GM12878 (cell line): Measurements from ENCODE around the gene PDZRN3. TPM values are rescaled to one million over a fixed set of nuclear protein-coding genes. Genes with fewer than 3 reads are reported as not detected.

Experiments
- ATAC-seq: fragments of 200-7000 bp; cut with Tn5 transposase; 3 replicates; pipeline ENCODE4 v1.9.1; 2020; ENCODE audit warnings: mild to moderate bottlenecking, moderate library complexity
- BruUV-seq: library from RNA; stranded (reverse); fragments of 400-500 nt; replicated peaks from 2 replicates; lab custom pipeline; 2021; lab: Mats Ljungman, UMichigan
- CTCF ChIA-PET: fragments of 300-600 bp; sonication (Branson Sonifier 250); formaldehyde crosslinking; extraction: SDS; loops from one replicate; lab custom pipeline; 2021; ENCODE audit warnings: inconsistent platforms; lab: Yijun Ruan, JAX
- POLR2A ChIA-PET: fragments of 350-600 bp; formaldehyde crosslinking; extraction: SDS; loops from one replicate; lab custom pipeline; 2021; ENCODE audit warnings: inconsistent platforms; lab: Charles Lee
- RAD21 ChIA-PET: fragments of 300-600 bp; sonication (Branson Sonifier 250); formaldehyde crosslinking; loops from one replicate; lab custom pipeline; 2023; ENCODE audit warnings: antibody characterized with exemption; ENCODE audit not compliant: unreplicated experiment; lab: Charles Lee
- SMC1A ChIA-PET: fragments of 300-600 bp; sonication (Branson Sonifier 250); formaldehyde crosslinking; loops from one replicate; lab custom pipeline; 2023; ENCODE audit not compliant: unreplicated experiment, uncharacterized antibody; lab: Charles Lee
- DNase-seq: peaks from one replicate; pipeline ENCODE4 v3.0.0-alpha.2; 2011; ENCODE audit warnings: low read depth, low spot score
- FAIRE-seq: peaks from 3 replicates; lab custom pipeline; 2011; peaks lifted over from hg19 to GRCh38; lab: Jason Lieb, UNC
- H2AFZ ChIP-seq: 2 replicates; pipeline ENCODE4 v1.6.0; 2011; ENCODE audit warnings: low read depth, low read length, control low read depth; ENCODE audit not compliant: control insufficient read depth
- H3K27ac ChIP-seq: 2 replicates; pipeline ENCODE4 v1.5.1; 2011; ENCODE audit warnings: control low read depth; ENCODE audit not compliant: control insufficient read depth, insufficient read depth
- H3K27me3 ChIP-seq, 2 experiments: replicated peaks in 1 of 2; 2 replicates each; pipeline versions ENCODE4 v1.6.0 to v1.6.1; 2011; ENCODE audit warnings: low read length in 1 of 2; ENCODE audit not compliant: control insufficient read depth in 2 of 2, insufficient read depth in 2 of 2
- H3K36me3 ChIP-seq, 2 experiments: 2 replicates each; pipeline ENCODE4 v1.5.1; 2011; ENCODE audit warnings: low read length in 1 of 2; ENCODE audit not compliant: control insufficient read depth in 2 of 2, insufficient read depth in 2 of 2
- H3K4me1 ChIP-seq: 2 replicates; pipeline ENCODE4 v1.6.1; 2011; ENCODE audit warnings: mild to moderate bottlenecking, low read length, moderate library complexity, mixed read lengths; ENCODE audit not compliant: control insufficient read depth, insufficient read depth
- H3K4me2 ChIP-seq: 2 replicates; pipeline ENCODE4 v1.6.0; 2011; ENCODE audit warnings: control low read depth; ENCODE audit not compliant: control insufficient read depth, insufficient read depth
- H3K4me3 ChIP-seq: fragments of 200-600 bp; sonication (generic); 2 replicates; pipeline ENCODE4 v1.5.1; 2016
- H3K79me2 ChIP-seq: 2 replicates; pipeline ENCODE4 v1.6.0; 2011; ENCODE audit warnings: low read length; ENCODE audit not compliant: control insufficient read depth, insufficient read depth
- H3K9ac ChIP-seq: 2 replicates; pipeline ENCODE4 v1.8.0; 2011; ENCODE audit warnings: low read length, control low read depth, mixed read lengths; ENCODE audit not compliant: control insufficient read depth, insufficient read depth
- H3K9me3 ChIP-seq: replicated peaks from 3 replicates; pipeline ENCODE4 v1.5.1; 2011; ENCODE audit warnings: mild to moderate bottlenecking, low read length; ENCODE audit not compliant: control insufficient read depth, insufficient read depth
- H4K20me1 ChIP-seq: 2 replicates; pipeline ENCODE4 v1.6.0; 2011; ENCODE audit not compliant: control insufficient read depth, insufficient read depth
- BCL11A ChIP-seq: IDR thresholded peaks from 2 replicates; pipeline ENCODE4 v1.6.1; 2011; ENCODE audit warnings: low read depth, low read length
- CHD1 ChIP-seq: IDR thresholded peaks from 2 replicates; pipeline ENCODE4 v1.6.1; 2012; ENCODE audit warnings: low read depth, low read length, improper control_type of control experiment
- CREM ChIP-seq: IDR thresholded peaks from 2 replicates; pipeline ENCODE4 v1.6.1; 2014; ENCODE audit warnings: antibody characterized with exemption, low read depth
- EZH2 ChIP-seq: IDR thresholded peaks from 2 replicates; pipeline ENCODE4 v1.6.1; 2012; ENCODE audit warnings: low read depth, mild to moderate bottlenecking, control low read depth, inconsistent platforms, low read length, borderline replicate concordance; ENCODE audit not compliant: control insufficient read depth
- IRF4 ChIP-seq: IDR thresholded peaks from 2 replicates; pipeline ENCODE4 v1.6.1; 2011; ENCODE audit warnings: low read depth, low read length
- JUND ChIP-seq: IDR thresholded peaks from 2 replicates; pipeline ENCODE4 v1.6.1; 2012; ENCODE audit warnings: low read depth, mild to moderate bottlenecking, low read length, improper control_type of control experiment, moderate library complexity
- LARP7 ChIP-seq: fragments of 450-650 bp; IDR thresholded peaks from 2 replicates; pipeline ENCODE4 v1.6.1; 2017; ENCODE audit warnings: mild to moderate bottlenecking
- NFYB ChIP-seq: IDR thresholded peaks from 2 replicates; pipeline ENCODE4 v1.6.1; 2011; ENCODE audit warnings: low read depth, mild to moderate bottlenecking, low read length, improper control_type of control experiment, moderate library complexity; ENCODE audit not compliant: insufficient read depth
- PAX5 ChIP-seq: IDR thresholded peaks from 2 replicates; pipeline ENCODE4 v1.6.1; 2011; ENCODE audit warnings: low read depth, low read length, borderline replicate concordance
- POU2F2 ChIP-seq: IDR thresholded peaks from 3 replicates; pipeline ENCODE4 v1.6.1; 2011; ENCODE audit warnings: low read depth, mild to moderate bottlenecking, low read length, borderline replicate concordance
- RAD21 ChIP-seq: IDR thresholded peaks from 2 replicates; pipeline ENCODE4 v1.6.1; 2011; ENCODE audit warnings: mild to moderate bottlenecking, low read depth, low read length, moderate library complexity; ENCODE audit not compliant: insufficient read depth
- SMAD5 ChIP-seq: IDR thresholded peaks from 2 replicates; pipeline ENCODE4 v1.6.1; 2016; ENCODE audit warnings: antibody characterized with exemption, low read depth
- YBX1 ChIP-seq: fragments of 450-650 bp; IDR thresholded peaks from 2 replicates; pipeline ENCODE4 v1.6.1; 2016; ENCODE audit warnings: antibody characterized with exemption
- WGBS: methylation state at CpG from one replicate; pipeline ENCODE4 v1.1.6; 2016; ENCODE audit warnings: low lambda C conversion rate; ENCODE audit not compliant: insufficient replicate concordance, insufficient coverage; ENCODE audit errors: missing lambda C conversion rate; 5-methylcytosine and 5-hydroxymethylcytosine counted together
- in situ Hi-C: fragments of 300-500 bp; cut with MboI; formaldehyde crosslinking; loops from 9 replicates; pipeline ENCODE4 v1.14.3; 2018; ENCODE audit warnings: mixed read lengths
- intact Hi-C: fragments of 100-400 bp; cut with micrococcal nuclease; formaldehyde crosslinking; loops from one replicate; pipeline ENCODE4 v1.14.2; 2022; ENCODE audit not compliant: unreplicated experiment
- polyA plus RNA-seq, 11 experiments: library from polyadenylated mRNA; depleted of rRNA in 4 of 11; unstranded in 6 of 11; stranded (reverse) in 5 of 11; fragments of >200 nt; fragmentation: Nextera tagmentation in 4 of 11; fragmentation: Illumina TruSeq in 1 of 11; extraction: Ambion mirVana in 4 of 11; extraction: Trizol in 1 of 11; gene quantifications; 1 replicate in 1 of 11; 2 replicates in 10 of 11; pipeline versions ENCODE4 v1.2.1 to v1.2.3, GENCODE V29; 2011 to 2016; ENCODE audit warnings: inconsistent platforms in 2 of 11, missing spikeins in 2 of 11, low read depth in 1 of 11
- total RNA-seq, 4 experiments: library from RNA; depleted of rRNA in 3 of 4; stranded (reverse); fragments of >200 nt in 3 of 4; fragmentation: Illumina TruSeq in 1 of 4; extraction: Trizol in 1 of 4; gene quantifications; 2 replicates each; pipeline versions ENCODE4 v1.2.1 to v1.2.3, GENCODE V29; 2013 to 2021
- TF ChIP-seq, protein P1 (sequence below): fragments of 450-650 bp; IDR thresholded peaks from 2 replicates; pipeline ENCODE4 v1.6.1; 2018; ENCODE audit warnings: mild to moderate bottlenecking, low read depth, moderate library complexity; ENCODE audit not compliant: partially characterized antibody
- TF ChIP-seq, protein P2 (sequence below): IDR thresholded peaks from 2 replicates; pipeline ENCODE4 v1.6.1; 2012; ENCODE audit warnings: mild to moderate bottlenecking, low read depth, low read length
- TF ChIP-seq, protein P3 (sequence below): fragments of 450-650 bp; IDR thresholded peaks from 2 replicates; pipeline ENCODE4 v1.6.1; 2017; ENCODE audit warnings: low read depth, mild to moderate bottlenecking, moderate library complexity

PDZRN3 gene
- total and polyA plus RNA-seq, 10 of the 15 experiments (the other 5 are each of a cell fraction or from before 2014, with no cell fraction given): 0.07 to 0.37 (median 0.12) TPM; not detected in 6

DNA sequence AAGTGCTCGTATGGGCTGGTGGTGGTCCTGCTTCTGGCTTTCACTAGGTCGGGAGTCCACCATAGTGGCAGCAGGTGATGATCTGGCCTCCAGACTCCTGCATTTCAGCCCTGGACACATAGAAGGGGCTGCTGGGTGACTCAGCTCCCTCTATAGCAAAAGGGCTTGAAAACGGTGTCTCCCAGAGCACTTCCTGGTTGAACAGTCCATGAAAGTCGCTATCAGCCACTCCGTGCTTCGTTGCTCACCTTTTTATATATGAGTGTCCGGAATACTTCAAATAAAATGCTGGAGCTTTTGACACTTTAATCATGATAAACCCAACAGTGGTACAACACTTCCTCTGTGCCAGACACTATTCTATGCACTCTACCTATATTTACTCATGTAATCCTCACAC, 213.2 kb downstream of the PDZRN3 start (continued):
- TF ChIP-seq, protein P1, sequence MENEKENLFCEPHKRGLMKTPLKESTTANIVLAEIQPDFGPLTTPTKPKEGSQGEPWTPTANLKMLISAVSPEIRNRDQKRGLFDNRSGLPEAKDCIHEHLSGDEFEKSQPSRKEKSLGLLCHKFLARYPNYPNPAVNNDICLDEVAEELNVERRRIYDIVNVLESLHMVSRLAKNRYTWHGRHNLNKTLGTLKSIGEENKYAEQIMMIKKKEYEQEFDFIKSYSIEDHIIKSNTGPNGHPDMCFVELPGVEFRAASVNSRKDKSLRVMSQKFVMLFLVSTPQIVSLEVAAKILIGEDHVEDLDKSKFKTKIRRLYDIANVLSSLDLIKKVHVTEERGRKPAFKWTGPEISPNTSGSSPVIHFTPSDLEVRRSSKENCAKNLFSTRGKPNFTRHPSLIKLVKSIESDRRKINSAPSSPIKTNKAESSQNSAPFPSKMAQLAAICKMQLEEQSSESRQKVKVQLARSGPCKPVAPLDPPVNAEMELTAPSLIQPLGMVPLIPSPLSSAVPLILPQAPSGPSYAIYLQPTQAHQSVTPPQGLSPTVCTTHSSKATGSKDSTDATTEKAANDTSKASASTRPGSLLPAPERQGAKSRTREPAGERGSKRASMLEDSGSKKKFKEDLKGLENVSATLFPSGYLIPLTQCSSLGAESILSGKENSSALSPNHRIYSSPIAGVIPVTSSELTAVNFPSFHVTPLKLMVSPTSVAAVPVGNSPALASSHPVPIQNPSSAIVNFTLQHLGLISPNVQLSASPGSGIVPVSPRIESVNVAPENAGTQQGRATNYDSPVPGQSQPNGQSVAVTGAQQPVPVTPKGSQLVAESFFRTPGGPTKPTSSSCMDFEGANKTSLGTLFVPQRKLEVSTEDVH: no peak
- TF ChIP-seq LARP7 (no peak), CREM (no peak), IRF4 (no peak), PAX5 (no peak), CHD1 (no peak), SMAD5 (no peak)

DNA sequence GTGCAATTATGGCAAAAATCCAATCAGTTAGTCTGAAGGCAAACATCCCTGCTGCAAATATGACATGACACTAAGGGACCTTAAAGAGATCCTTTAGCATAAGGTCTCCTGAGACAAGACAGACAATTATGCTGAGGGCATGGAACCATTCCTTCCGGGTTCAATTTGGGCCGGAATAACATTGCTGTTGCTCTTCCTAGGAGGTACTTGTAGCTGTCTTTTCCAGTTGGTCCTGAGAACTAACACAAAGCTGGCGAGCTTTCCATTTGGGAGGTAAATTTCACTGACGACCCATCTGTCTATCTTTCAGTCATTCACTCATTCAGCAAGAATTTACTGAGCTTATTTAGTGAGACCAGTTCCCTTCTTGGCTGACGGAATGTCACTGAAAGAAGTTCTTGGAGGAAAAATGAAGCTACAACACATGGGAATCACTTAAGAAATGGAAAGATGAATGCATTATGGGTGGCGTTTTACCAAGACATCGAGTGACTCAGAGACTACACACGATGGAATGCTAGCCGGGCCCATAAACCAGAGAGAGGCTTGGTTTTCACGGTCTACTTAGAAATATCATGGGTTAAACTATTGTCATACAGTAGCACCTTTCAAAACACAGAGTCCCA, 215.5 kb downstream of the PDZRN3 start:
- intact Hi-C loops: no loop called here
- no TSS peak for BruUV-seq
- no peak for ATAC-seq
- no peaks in the 10 kb centered on the region for H4K20me1 ChIP-seq
- in situ Hi-C loops: no loop called here
- H3K4me1 ChIP-seq: no peaks in the 10 kb centered on the region
- H3K27me3 ChIP-seq: peaks cover 0 to 1% of the 10 kb centered on the region in 2 experiments; a peak in 1 of 4 replicates
- CTCF ChIA-PET: no interaction called here
- WGBS: 41% methylated on average over 10 of the region's 10 CpGs
- no peaks in the 10 kb centered on the region for H3K9me3 ChIP-seq
- TF ChIP-seq CHD1 (no peak), IRF4 (no peak), NFYB (no peak), RAD21 (no peak), POU2F2 (no peak), YBX1 (no peak), EZH2 (no peak), JUND (no peak), BCL11A (no peak)
- TF ChIP-seq, protein P2, sequence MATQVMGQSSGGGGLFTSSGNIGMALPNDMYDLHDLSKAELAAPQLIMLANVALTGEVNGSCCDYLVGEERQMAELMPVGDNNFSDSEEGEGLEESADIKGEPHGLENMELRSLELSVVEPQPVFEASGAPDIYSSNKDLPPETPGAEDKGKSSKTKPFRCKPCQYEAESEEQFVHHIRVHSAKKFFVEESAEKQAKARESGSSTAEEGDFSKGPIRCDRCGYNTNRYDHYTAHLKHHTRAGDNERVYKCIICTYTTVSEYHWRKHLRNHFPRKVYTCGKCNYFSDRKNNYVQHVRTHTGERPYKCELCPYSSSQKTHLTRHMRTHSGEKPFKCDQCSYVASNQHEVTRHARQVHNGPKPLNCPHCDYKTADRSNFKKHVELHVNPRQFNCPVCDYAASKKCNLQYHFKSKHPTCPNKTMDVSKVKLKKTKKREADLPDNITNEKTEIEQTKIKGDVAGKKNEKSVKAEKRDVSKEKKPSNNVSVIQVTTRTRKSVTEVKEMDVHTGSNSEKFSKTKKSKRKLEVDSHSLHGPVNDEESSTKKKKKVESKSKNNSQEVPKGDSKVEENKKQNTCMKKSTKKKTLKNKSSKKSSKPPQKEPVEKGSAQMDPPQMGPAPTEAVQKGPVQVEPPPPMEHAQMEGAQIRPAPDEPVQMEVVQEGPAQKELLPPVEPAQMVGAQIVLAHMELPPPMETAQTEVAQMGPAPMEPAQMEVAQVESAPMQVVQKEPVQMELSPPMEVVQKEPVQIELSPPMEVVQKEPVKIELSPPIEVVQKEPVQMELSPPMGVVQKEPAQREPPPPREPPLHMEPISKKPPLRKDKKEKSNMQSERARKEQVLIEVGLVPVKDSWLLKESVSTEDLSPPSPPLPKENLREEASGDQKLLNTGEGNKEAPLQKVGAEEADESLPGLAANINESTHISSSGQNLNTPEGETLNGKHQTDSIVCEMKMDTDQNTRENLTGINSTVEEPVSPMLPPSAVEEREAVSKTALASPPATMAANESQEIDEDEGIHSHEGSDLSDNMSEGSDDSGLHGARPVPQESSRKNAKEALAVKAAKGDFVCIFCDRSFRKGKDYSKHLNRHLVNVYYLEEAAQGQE: no peak
- TF ChIP-seq, protein P3, sequence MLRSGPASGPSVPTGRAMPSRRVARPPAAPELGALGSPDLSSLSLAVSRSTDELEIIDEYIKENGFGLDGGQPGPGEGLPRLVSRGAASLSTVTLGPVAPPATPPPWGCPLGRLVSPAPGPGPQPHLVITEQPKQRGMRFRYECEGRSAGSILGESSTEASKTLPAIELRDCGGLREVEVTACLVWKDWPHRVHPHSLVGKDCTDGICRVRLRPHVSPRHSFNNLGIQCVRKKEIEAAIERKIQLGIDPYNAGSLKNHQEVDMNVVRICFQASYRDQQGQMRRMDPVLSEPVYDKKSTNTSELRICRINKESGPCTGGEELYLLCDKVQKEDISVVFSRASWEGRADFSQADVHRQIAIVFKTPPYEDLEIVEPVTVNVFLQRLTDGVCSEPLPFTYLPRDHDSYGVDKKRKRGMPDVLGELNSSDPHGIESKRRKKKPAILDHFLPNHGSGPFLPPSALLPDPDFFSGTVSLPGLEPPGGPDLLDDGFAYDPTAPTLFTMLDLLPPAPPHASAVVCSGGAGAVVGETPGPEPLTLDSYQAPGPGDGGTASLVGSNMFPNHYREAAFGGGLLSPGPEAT: no peak
- TF ChIP-seq, all 136 proteins: peak for 0
- Histone ChIP-seq H3K4me3 (no peak overlapping the region), H3K36me3 (no peaks in the 10 kb centered on the region), H3K4me2 (no peak overlapping the region), H3K79me2 (no peaks in the 10 kb centered on the region), H3K9ac (no peak overlapping the region), H2AFZ (no peak overlapping the region), H3K27ac (no peak overlapping the region)
- ChIA-PET RAD21 (no interaction called here), POLR2A (no interaction called here), SMC1A (no interaction called here)
- FAIRE-seq: no peak
- DNase-seq: no peak
